Measurements from ENCODE around the gene PJVK. TPM values are rescaled to one million over a fixed set of nuclear protein-coding genes. Genes with fewer than 3 reads are reported as not detected.

Gene PJVK
- total and polyA plus RNA-seq, 9 of the 15 experiments (the other 6 are each of a cell fraction or from before 2014, with no cell fraction given): 0.11 to 1.5 (median 0.73) TPM

- TF ChIP-seq MITF (IDR thresholded peaks at IDR 0.05): peak; percentile 34; the same call in 1 of the 2 replicates
- TF ChIP-seq CBFA2T3 (IDR thresholded peaks at IDR 0.05): peak; percentile 66
- TF ChIP-seq ZNF507 (tag; conservative IDR thresholded peaks at IDR 0.05): no peak
- no peak for TF ChIP-seq IFI16 (CRISPR knock-in tag; IDR thresholded peaks at IDR 0.05)
- no peak for TF ChIP-seq ZNF583 (CRISPR knock-in tag; IDR thresholded peaks at IDR 0.05)
- no peak for TF ChIP-seq MBD2 (IDR thresholded peaks at IDR 0.05; ENCODE audit: borderline replicate concordance, low read depth)
- no peak for TF ChIP-seq CREB3 (tag; conservative IDR thresholded peaks at IDR 0.05; ENCODE audit: low read depth)
- no peak for TF ChIP-seq ZC3H4 (CRISPR knock-in tag; IDR thresholded peaks at IDR 0.05; ENCODE audit: borderline replicate concordance)
- no peak for TF ChIP-seq ZNF655 (CRISPR knock-in tag; IDR thresholded peaks at IDR 0.05)
- no peak for TF ChIP-seq ZNF140 (CRISPR knock-in tag; IDR thresholded peaks at IDR 0.05)
- TF ChIP-seq SMARCC2 (IDR thresholded peaks at IDR 0.05; ENCODE audit: low read depth): no peak
- no peak for TF ChIP-seq PTBP1 (IDR thresholded peaks at IDR 0.05; ENCODE audit: low read depth, low read length)
- TF ChIP-seq ZNF57 (CRISPR knock-in tag; IDR thresholded peaks at IDR 0.05): no peak
- no peak for TF ChIP-seq SUPT5H (IDR thresholded peaks at IDR 0.05)
- no peak for TF ChIP-seq SREBF1 (IDR thresholded peaks at IDR 0.05; ENCODE audit: borderline replicate concordance, low read depth, low read length)
- TF ChIP-seq CBFA2T2 (conservative IDR thresholded peaks at IDR 0.05): 0 out of 2 replicates have a peak, but pooled peaks have one; percentile 29
- no peak for TF ChIP-seq ZNF174 (CRISPR knock-in tag; IDR thresholded peaks at IDR 0.05)
- TF ChIP-seq CREB1 (IDR thresholded peaks at IDR 0.05): peak; percentile 18; the same call in 1 of the 2 replicates
- TF ChIP-seq CREB1 (CRISPR knock-in tag; IDR thresholded peaks at IDR 0.05): no peak
Observed at GRCh38 chr2:178473373-178473772, 22.2 kb downstream of the PJVK start (continued).

Data from K562 (cell line).